ENCODE results near the gene METRNL.

Gene METRNL

GRCh38 chr17:83142619-83143018, 63.2 kb downstream of the METRNL start:
- no peak for DNase-seq (ENCODE audit: low read depth)

- no peak for DNase-seq (ENCODE audit: low read depth)
These were observed 64.4 kb downstream of the METRNL start for GRCh38 chr17:83143817-83144231.
